Erythroblast (primary cell): ENCODE measurements around the gene TEX36.

Source experiments
- GATA1 ChIP-seq: IDR thresholded peaks from 2 replicates; pipeline ENCODE4 v1.6.1; 2011; ENCODE audit warnings: low read depth, mild to moderate bottlenecking, control low read depth, low read length, moderate library complexity
- POLR2A ChIP-seq: IDR thresholded peaks from 2 replicates; pipeline ENCODE4 v1.6.1; 2011; ENCODE audit warnings: mild to moderate bottlenecking, low read length

DNA sequence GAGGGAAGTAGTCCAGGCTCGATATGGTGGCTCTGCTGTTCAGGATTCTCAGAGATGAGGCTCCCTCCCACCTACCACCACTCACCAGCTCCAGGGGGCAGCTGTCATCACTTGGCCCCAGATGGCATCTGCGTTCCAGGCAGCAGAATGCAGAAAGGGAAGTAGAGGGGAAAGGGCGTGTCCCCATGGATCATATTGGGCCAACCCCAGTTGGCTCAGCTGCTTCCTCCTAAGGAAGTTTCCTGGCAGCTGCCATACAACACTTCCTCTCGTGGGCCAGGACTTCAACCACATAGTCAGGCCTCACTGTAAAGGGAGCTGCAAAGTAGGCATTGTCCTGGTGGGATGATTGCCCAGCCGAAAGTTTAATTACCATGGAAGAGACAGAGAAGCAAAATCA is 1.6 kb upstream of the TEX36 start:
- no peak for TF ChIP-seq POLR2A
- no peak for TF ChIP-seq GATA1
